Upper lobe of left lung (tissue), 6 donors: ENCODE data around the gene MADD. TPM values are rescaled to one million over a fixed set of nuclear protein-coding genes. Genes with fewer than 3 reads are reported as not detected.
A peak's percentile ranks its signal among the peaks of the same experiment; 100 is the strongest.

Source experiments
- ATAC-seq, 2 donors: fragments of 200-7000 bp; cut with Tn5 transposase; one replicate each; pipeline ENCODE4 v1.9.1; 2022; ENCODE audit warnings: mild to moderate bottlenecking in 2 of 2, moderate library complexity in 2 of 2; ENCODE audit not compliant: low FRiP score in 2 of 2
- DNase-seq, 2 donors: peaks; one replicate each; pipeline ENCODE4 v3.0.0-alpha.2; 2019 to 2020
- H3K27ac ChIP-seq, 4 donors: fragments of 200-600 bp; sonication (generic); one replicate each; pipeline ENCODE4 v1.5.1; 2016 to 2019
- H3K27me3 ChIP-seq, 4 donors: fragments of 200-600 bp; sonication (generic); one replicate each; pipeline ENCODE4 v1.5.1; 2017 to 2019
- H3K36me3 ChIP-seq, 4 donors: fragments of 200-600 bp; sonication (generic); one replicate each; pipeline ENCODE4 v1.5.1; 2016 to 2019
- H3K4me1 ChIP-seq, 4 donors: fragments of 200-600 bp; sonication (generic); one replicate each; pipeline ENCODE4 v1.5.1; 2018 to 2019
- H3K4me3 ChIP-seq, 4 donors: fragments of 200-600 bp; sonication (generic); one replicate each; pipeline ENCODE4 v1.5.1; 2017 to 2019; ENCODE audit warnings: mild to moderate bottlenecking in 2 of 4, moderate library complexity in 1 of 4
- H3K9me3 ChIP-seq, 4 donors: fragments of 200-600 bp; sonication (generic); one replicate each; pipeline ENCODE4 v1.5.1; 2018 to 2019
- CTCF ChIP-seq, 6 experiments: fragments of 450-650 bp in 4 of 6; fragments of 200-600 bp in 2 of 6; sonication (generic) in 2 of 6; IDR thresholded peaks; one replicate each; pipeline ENCODE4 v1.5.1; 2016 to 2019; ENCODE audit warnings: antibody characterized with exemption in 6 of 6
- EP300 ChIP-seq, 4 donors: sonication (generic); formaldehyde crosslinking; IDR thresholded peaks; one replicate each; pipeline ENCODE4 v1.5.1; 2017; ENCODE audit warnings: antibody characterized with exemption in 4 of 4, control low read depth in 2 of 4
- POLR2A ChIP-seq, 4 donors: fragments of 450-650 bp; IDR thresholded peaks; one replicate each; pipeline ENCODE4 v1.5.1; 2016 to 2017; ENCODE audit warnings: antibody characterized with exemption in 4 of 4, mild to moderate bottlenecking in 2 of 4
- POLR2AphosphoS5 ChIP-seq, 2 donors: sonication (generic); formaldehyde crosslinking; IDR thresholded peaks; one replicate each; pipeline ENCODE4 v1.5.1; 2017; ENCODE audit warnings: antibody characterized with exemption in 2 of 2
- WGBS, 2 donors: methylation state at CpG; one replicate each; pipeline ENCODE4 v1.1.5; 2017 to 2018; 5-methylcytosine and 5-hydroxymethylcytosine counted together
- total RNA-seq, 6 donors: library from RNA; depleted of rRNA in 4 of 6; stranded (reverse); fragments of >200 nt in 4 of 6; gene quantifications; one replicate each; pipeline versions ENCODE4 v1.1.0 to v1.2.1, GENCODE V29; 2016 to 2021
- donor health status: DM: no; HTN: no; CAD: no; lungs with moderate emphysema.
- donor health status: DM: no; HTN: yes; CAD: no; lungs with severe emphysema.

MADD gene
- total RNA-seq, 6 donors from 2014 or later = 39.6 to 129 (median 47.9) TPM

DNA sequence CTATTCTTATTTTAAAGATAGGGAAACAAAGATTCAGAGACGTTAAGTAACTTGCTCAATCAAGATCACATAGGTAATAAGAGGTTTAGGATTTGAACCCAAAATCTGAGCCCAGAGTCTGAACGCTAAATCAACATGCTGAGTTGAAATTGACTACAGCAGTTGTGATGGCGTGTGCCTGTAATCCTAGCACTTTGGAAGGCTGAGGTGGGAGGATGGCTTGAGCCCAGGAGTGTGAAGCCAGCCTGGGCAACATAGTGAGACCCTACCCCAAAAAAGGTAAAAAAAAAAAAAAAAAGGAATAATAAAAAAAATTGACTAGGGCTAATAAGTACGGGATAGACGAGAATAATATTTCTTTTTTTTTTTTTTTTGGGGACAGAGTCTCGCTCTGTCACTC lies 13.6 kb upstream of the MADD start:
- Histone ChIP-seq H3K27me3 (no peaks in the 10 kb centered on the region), H3K4me3 (no peak overlapping the region), H3K4me1 (peaks cover 45 to 63% (median 50%) of the 10 kb centered on the region in 4 donors)

DNA sequence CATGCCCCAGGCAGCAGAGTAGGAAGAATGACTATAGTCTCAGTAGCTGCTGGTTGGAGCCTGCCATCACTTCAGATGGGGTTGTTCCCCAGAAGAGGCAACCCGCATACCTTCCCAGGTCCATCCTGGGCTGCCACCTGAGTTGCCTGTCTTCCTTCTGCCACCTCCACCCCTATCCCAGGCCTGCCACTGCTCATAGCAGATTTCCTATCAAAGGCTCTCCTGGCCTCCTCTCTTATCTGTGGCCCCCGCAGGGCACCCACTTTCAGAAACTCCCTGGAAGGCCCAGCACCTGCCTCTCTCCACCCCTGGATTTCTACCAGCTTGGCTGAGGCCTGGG lies 12.8 kb upstream of the MADD start:
- 45 to 56% methylated on average over 2 of the region's 2 CpGs for WGBS, 2 donors
- peak overlapping the region; percentile 78 to 86 (median 80) for H3K27ac ChIP-seq
- ATAC-seq (peak in 1 of 2 donors; percentile 2), DNase-seq (no peak)
- no peaks in the 10 kb centered on the region for H3K9me3 ChIP-seq
- H3K4me3 ChIP-seq = peak overlapping the region in 3 of 4 donors; percentile 31 to 52 (median 51)
- no peaks in the 10 kb centered on the region for H3K27me3 ChIP-seq
- TF ChIP-seq POLR2AphosphoS5 (IDR thresholded peaks at IDR 0.05) (no peak), EP300 (IDR thresholded peaks at IDR 0.05) (no peak), CTCF (IDR thresholded peaks at IDR 0.05) (no peak), POLR2A (IDR thresholded peaks at IDR 0.05) (no peak)
- peaks cover 45 to 63% (median 50%) of the 10 kb centered on the region in 4 donors for H3K4me1 ChIP-seq
- peaks cover 0 to 8% (median 4%) of the 10 kb centered on the region in 4 donors for H3K36me3 ChIP-seq

More for the DNA sequence above, 13.6 kb upstream of the MADD start:
- WGBS, 2 donors = 81 to 88% methylated on average over 6 of the region's 6 CpGs
- Histone ChIP-seq H3K36me3 (peaks cover 0 to 4% (median 1%) of the 10 kb centered on the region in 4 donors), H3K27ac (peak overlapping the region in 3 of 4 donors; percentile 77 to 78 (median 78)), H3K9me3 (no peaks in the 10 kb centered on the region)
- TF ChIP-seq EP300 (IDR thresholded peaks at IDR 0.05) (no peak), POLR2A (IDR thresholded peaks at IDR 0.05) (no peak), POLR2AphosphoS5 (IDR thresholded peaks at IDR 0.05) (no peak), CTCF (IDR thresholded peaks at IDR 0.05) (no peak)
- ATAC-seq (no peak), DNase-seq (no peak)

DNA sequence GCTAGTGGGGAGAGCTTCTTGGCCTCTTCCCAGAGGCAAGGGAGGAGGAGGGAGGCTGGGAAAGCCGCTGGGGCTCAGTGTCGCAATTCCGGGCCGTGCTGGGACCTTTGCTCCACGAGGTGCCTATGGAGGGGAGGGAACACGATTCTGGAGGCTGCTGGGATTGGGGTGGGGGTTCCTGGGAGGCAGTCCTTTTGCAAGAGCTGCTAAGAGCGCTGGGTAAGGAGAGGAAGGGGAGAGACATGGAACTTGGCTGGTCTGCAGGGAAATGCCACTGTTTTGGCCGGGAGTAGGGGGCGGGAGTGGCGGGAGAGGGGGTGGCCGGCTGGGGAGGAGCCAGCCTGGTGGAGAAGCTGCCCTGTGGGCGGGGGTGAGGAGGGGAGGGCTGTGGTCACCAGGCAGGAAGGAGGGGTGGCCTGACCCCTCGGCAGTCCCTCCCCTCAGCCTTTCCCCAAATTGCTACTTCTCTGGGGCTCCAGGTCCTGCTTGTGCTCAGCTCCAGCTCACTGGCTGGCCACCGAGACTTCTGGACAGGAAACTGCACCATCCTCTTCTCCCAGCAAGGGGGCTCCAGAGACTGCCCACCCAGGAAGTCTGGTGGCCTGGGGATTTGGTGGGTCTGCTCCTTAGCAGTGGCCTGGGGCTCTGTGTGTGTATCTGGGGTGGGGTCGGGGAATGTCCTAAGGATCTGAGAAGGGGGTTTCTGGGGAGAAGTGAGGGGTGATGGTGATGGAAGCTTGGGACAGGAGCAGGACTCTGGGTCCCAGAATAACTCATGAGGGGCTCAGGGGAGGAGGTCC lies 12.2 kb upstream of the MADD start, which contains the start of gene NR1H3:
Gene NR1H3, plus strand, starts transcription at position 480 of the 800 bp plus-strand sequence. CDS start 1,221 bp downstream, outside the sequence.
- WGBS, 2 donors = 4 to 7% methylated on average over 13 to 15 of the region's 15 CpGs
- H3K4me3 ChIP-seq = peak within 1 kb of the TSS in 3 of 4 donors; percentile 31 to 52 (median 51)

DNA sequence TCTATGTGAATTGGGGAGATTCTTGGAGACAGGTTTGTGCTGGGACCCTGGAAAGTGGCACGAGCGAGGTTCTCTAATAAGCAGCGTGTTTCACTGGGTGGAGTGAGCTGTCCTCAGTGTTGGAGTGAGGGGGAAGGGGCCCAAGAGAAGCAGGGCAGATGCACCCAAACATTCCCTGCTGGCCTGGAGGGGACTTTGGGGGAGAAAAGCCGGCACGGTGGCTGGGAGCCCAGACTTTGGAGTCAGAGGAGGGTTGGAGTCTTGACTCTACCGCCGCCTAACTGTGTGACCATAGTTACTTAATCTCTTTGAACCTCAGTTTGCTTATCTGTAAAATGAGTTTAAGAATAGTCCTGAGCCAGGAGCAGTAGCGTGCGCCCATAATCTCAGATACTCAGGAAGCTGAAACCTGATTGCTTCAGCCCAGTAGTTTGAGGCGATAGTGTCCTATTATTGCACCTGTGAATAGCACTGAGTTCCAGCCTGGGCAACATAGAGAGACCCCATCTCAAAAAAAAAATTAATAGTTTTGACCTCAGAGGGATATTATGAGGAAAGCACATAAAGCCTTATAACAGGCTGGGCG lies 11.5 kb upstream of the MADD start:
- H3K36me3 ChIP-seq = peaks cover 0 to 8% (median 4%) of the 10 kb centered on the region in 4 donors
- H3K4me1 ChIP-seq = peaks cover 45 to 61% (median 50%) of the 10 kb centered on the region in 4 donors

More for the DNA sequence above, 12.2 kb upstream of the MADD start, which contains the start of gene NR1H3:
- ATAC-seq (peak; percentile 80 to 86), DNase-seq (peak; percentile 81 to 87)
- Histone ChIP-seq H3K27ac (peak within 1 kb of the TSS; percentile 78 to 86 (median 80)), H3K9me3 (no peaks in the 10 kb centered on the region), H3K36me3 (peaks cover 0 to 8% (median 4%) of the 10 kb centered on the region in 4 donors), H3K4me1 (peaks cover 45 to 63% (median 50%) of the 10 kb centered on the region in 4 donors), H3K27me3 (no peaks in the 10 kb centered on the region)
- TF ChIP-seq EP300 (IDR thresholded peaks at IDR 0.05) = peak in 1 of 4 donors; percentile 15
- TF ChIP-seq POLR2A (IDR thresholded peaks at IDR 0.05) = peak in 1 of 4 donors; percentile 69
- peak; percentile 5 to 45 for TF ChIP-seq POLR2AphosphoS5 (IDR thresholded peaks at IDR 0.05)
- peak in 5 of 6 experiments; percentile 38 to 65 (median 56) for TF ChIP-seq CTCF (IDR thresholded peaks at IDR 0.05)

More for the DNA sequence above, 11.5 kb upstream of the MADD start:
- H3K27ac ChIP-seq = peak overlapping the region; percentile 78 to 86 (median 80)
- H3K27me3 ChIP-seq = no peaks in the 10 kb centered on the region
- WGBS, 2 donors = 49 to 67% methylated on average over 7 to 11 of the region's 11 CpGs
- no peak for DNase-seq
- TF ChIP-seq POLR2AphosphoS5 (IDR thresholded peaks at IDR 0.05) = no peak
- TF ChIP-seq CTCF (IDR thresholded peaks at IDR 0.05) = no peak
- TF ChIP-seq EP300 (IDR thresholded peaks at IDR 0.05) = no peak
- no peak for TF ChIP-seq POLR2A (IDR thresholded peaks at IDR 0.05)
- ATAC-seq = no peak
- H3K4me3 ChIP-seq = peak overlapping the region in 3 of 4 donors; percentile 31 to 52 (median 51)
- no peaks in the 10 kb centered on the region for H3K9me3 ChIP-seq
